ENCODE results near the gene MRPS6. TPM values are rescaled to one million over a fixed set of nuclear protein-coding genes. Genes with fewer than 3 reads are reported as not detected.

MRPS6 gene
- total and polyA plus RNA-seq, 2 of the 4 experiments (the other 2 are of a cell fraction), result 7.5 to 35.1 TPM

GRCh38 chr21:34133392-34133791, 60.0 kb downstream of the MRPS6 start:
- H3K4me1 ChIP-seq (ENCODE audit: control insufficient read depth, insufficient read depth, low read length), result peaks cover 22% of the 10 kb centered on the region
- intact Hi-C loops (cut with micrococcal nuclease) (no loop called here), in situ Hi-C loops (cut with MboI; ENCODE audit: low sequenced_read_pairs) (no loop called here), dilution Hi-C loops (cut with HindIII; ENCODE audit: low sequenced_read_pairs, unreplicated experiment) (no loop called here)
- no peak overlapping the region for H2AK9ac ChIP-seq (replicated peaks; ENCODE audit: low read depth, low read length, poor library complexity)
- H3K56ac ChIP-seq (ENCODE audit: extremely low read depth, insufficient read depth, low read length), result no peak overlapping the region
- H4K8ac ChIP-seq (ENCODE audit: low read depth in 2 of 2, low read length in 2 of 2), result no peak overlapping the region
- ChIA-PET POLR2A (ENCODE audit: unreplicated experiment) (no interaction called here), CTCF (no interaction called here)
- H3K9me1 ChIP-seq (ENCODE audit: insufficient read depth, low read length), result peaks cover 22% of the 10 kb centered on the region
- H2BK20ac ChIP-seq (ENCODE audit: low read depth, low read length), result no peak overlapping the region
- H3K4me2 ChIP-seq (ENCODE audit: low read depth, low read length), result no peak overlapping the region
- no peak overlapping the region for H2BK5ac ChIP-seq (ENCODE audit: low read depth, low read length, poor library complexity, severe bottlenecking)
- no peak overlapping the region for H3K23ac ChIP-seq (ENCODE audit: low read depth, low read length)
- ATAC-seq (ENCODE audit: low read depth) (no peak), DNase-seq (no peak)
- H3K27ac ChIP-seq (ENCODE audit: insufficient read depth, low read length), result no peak overlapping the region
- peaks cover 7% of the 10 kb centered on the region for H3K36me3 ChIP-seq (ENCODE audit: control insufficient read depth, insufficient read depth, low read length)
- H3K27me3 ChIP-seq (ENCODE audit: control insufficient read depth, insufficient read depth, low read length), result no peaks in the 10 kb centered on the region
- H2AFZ ChIP-seq (replicated peaks; ENCODE audit: low read length, poor library complexity), result no peak overlapping the region
- no peak overlapping the region for H4K5ac ChIP-seq (ENCODE audit: low read depth, low read length)
- H3K9ac ChIP-seq (ENCODE audit: low read depth, low read length), result no peak overlapping the region
- no peaks in the 10 kb centered on the region for H3K9me3 ChIP-seq (ENCODE audit: control insufficient read depth, insufficient read depth, low read length)
- no peak overlapping the region for H2AK5ac ChIP-seq (ENCODE audit: low read depth, low read length)
- no peak overlapping the region for H2BK120ac ChIP-seq (ENCODE audit: low read depth, low read length)
- H3K18ac ChIP-seq (ENCODE audit: low read depth, low read length), result no peak overlapping the region
- no peak overlapping the region for H3K4ac ChIP-seq (ENCODE audit: low read depth, low read length)
- TF ChIP-seq, protein P1, sequence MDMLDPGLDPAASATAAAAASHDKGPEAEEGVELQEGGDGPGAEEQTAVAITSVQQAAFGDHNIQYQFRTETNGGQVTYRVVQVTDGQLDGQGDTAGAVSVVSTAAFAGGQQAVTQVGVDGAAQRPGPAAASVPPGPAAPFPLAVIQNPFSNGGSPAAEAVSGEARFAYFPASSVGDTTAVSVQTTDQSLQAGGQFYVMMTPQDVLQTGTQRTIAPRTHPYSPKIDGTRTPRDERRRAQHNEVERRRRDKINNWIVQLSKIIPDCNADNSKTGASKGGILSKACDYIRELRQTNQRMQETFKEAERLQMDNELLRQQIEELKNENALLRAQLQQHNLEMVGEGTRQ (IDR thresholded peaks at IDR 0.05; ENCODE audit: low read depth, low read length), result no peak
- no peak for TF ChIP-seq RFX5 (IDR thresholded peaks at IDR 0.05; ENCODE audit: low read depth, low read length)
- no peak for TF ChIP-seq RCOR1 (IDR thresholded peaks at IDR 0.05; ENCODE audit: insufficient replicate concordance, low read length)
- TF ChIP-seq BHLHE40 (IDR thresholded peaks at IDR 0.05; ENCODE audit: low read depth, low read length), result no peak
- TF ChIP-seq MXI1 (IDR thresholded peaks at IDR 0.05; ENCODE audit: borderline replicate concordance, low read depth, low read length), result no peak
- no peak for TF ChIP-seq FOS (IDR thresholded peaks at IDR 0.05; ENCODE audit: low read depth, low read length)
- no peak for TF ChIP-seq CHD1 (IDR thresholded peaks at IDR 0.05; ENCODE audit: low read depth, low read length)
- TF ChIP-seq, protein P2, sequence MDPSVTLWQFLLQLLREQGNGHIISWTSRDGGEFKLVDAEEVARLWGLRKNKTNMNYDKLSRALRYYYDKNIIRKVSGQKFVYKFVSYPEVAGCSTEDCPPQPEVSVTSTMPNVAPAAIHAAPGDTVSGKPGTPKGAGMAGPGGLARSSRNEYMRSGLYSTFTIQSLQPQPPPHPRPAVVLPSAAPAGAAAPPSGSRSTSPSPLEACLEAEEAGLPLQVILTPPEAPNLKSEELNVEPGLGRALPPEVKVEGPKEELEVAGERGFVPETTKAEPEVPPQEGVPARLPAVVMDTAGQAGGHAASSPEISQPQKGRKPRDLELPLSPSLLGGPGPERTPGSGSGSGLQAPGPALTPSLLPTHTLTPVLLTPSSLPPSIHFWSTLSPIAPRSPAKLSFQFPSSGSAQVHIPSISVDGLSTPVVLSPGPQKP (IDR thresholded peaks at IDR 0.05; ENCODE audit: borderline replicate concordance, low read depth, low read length), result no peak
- TF ChIP-seq NFE2L2 (IDR thresholded peaks at IDR 0.05; ENCODE audit: low read depth, low read length), result no peak
- TF ChIP-seq MAFK (IDR thresholded peaks at IDR 0.05; ENCODE audit: low read depth, low read length), result no peak
- no peak for TF ChIP-seq RAD21 (IDR thresholded peaks at IDR 0.05; ENCODE audit: low read length)
- TF ChIP-seq MAZ (IDR thresholded peaks at IDR 0.05; ENCODE audit: borderline replicate concordance, low read depth, low read length), result no peak
- no peak for TF ChIP-seq CEBPB (IDR thresholded peaks at IDR 0.05; ENCODE audit: low read depth, low read length)
- TF ChIP-seq SMC3 (IDR thresholded peaks at IDR 0.05; ENCODE audit: low read depth, low read length), result no peak
- no peak for TF ChIP-seq POLR2A (IDR thresholded peaks at IDR 0.05; ENCODE audit: low read depth, low read length)
- H4K20me1 ChIP-seq (ENCODE audit: insufficient read depth, low read length), result no peaks in the 10 kb centered on the region; the same call in 1 of the 2 replicates
- no peak overlapping the region for H2BK15ac ChIP-seq (ENCODE audit: low read depth, low read length)
- BruUV-seq (replicated peaks), result no TSS peak
- peaks cover 37 to 62% of the 10 kb centered on the region in 2 experiments for H3K79me1 ChIP-seq (ENCODE audit: low read depth in 1 of 2, low read length in 2 of 2)
- H3K4me3 ChIP-seq (ENCODE audit: insufficient read depth, low read depth, low read length), result no peak overlapping the region
- WGBS, 2 experiments (ENCODE audit: extremely low coverage in 2 of 2, insufficient read length in 1 of 2), result no CpG with 5 or more reads among the region's 1 CpG
- no peak overlapping the region for H3K14ac ChIP-seq (replicated peaks; ENCODE audit: low read depth, low read length)
- no peak overlapping the region for H4K91ac ChIP-seq (ENCODE audit: insufficient read depth, low read depth, low read length)
